ENCODE results near the gene TPD52L1.
"Not testable (repeated sequence)": the region's sequence is repeated elsewhere in the genome, so short reads cannot be mapped to it uniquely, and the experiment has no call there.

TPD52L1 gene

GRCh38 chr6:125144822-125145221, 8.8 kb upstream of the TPD52L1 start:
- no peak for DNase-seq

- no peak for DNase-seq
Measured at GRCh38 chr6:125149256-125150144, 4.1 kb upstream of the TPD52L1 start.

- DNase-seq, result no peak
Measured at GRCh38 chr6:125151700-125152099, 1.9 kb upstream of the TPD52L1 start.

DNA sequence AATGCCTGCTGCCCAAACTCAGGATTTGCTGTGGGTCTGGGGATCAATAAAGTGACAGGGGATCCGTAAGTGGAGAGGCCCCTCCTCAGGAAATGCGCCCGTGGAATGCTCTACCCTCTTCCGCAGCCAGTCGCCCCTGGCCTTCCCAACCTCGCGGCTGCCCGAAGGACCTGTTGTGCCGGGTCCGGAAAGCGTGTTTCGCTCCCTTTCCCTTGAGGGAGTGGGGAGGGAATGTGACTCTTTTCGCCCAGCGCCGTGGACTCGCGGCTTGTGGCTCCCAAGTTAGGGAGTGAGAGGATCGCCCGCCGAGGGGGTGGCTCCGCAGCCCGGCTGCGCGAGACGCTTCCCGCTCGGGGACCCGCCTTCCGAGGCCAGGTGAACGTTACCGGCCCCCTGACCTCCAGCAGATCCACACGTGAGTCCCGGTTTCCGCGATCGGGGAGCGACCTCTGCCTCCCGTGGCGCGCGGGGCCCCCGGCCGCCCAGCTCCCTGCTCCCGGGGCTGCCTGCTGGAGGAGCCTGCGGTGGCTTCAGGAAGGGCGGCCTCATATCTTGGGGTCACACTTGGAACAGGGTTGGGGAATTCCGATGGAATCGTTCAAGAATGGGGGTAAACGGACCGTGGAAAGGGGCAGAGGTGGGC, 666 bp downstream of the TPD52L1 start:
- DNase-seq, result no peak

- DNase-seq, result peak in 1 of 2 experiments; percentile 1
Measured at GRCh38 chr6:125154761-125155135, 1.2 kb downstream of the TPD52L1 start.

DNA sequence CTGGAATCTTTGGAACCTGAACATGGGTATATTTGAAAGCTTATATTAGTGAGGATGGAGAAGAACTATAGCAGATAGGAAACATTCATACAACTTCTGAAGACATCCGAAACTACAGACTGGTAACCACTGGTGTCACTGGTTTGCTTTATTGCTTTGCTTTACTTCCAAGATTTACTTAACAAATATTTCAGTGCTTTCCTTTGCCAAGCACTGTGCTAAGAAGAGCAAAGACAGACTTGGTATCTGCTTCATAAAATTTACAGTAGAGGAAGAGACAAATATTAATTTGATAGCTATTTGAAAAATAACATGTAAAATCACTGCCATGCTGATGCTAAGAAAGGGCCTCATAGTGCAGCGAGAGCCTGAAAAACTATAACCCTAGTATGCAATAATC, 1.8 kb downstream of the TPD52L1 start:
- no peak for DNase-seq

- DNase-seq, result no peak
Measured at GRCh38 chr6:125156496-125156895, 2.9 kb downstream of the TPD52L1 start.

DNA sequence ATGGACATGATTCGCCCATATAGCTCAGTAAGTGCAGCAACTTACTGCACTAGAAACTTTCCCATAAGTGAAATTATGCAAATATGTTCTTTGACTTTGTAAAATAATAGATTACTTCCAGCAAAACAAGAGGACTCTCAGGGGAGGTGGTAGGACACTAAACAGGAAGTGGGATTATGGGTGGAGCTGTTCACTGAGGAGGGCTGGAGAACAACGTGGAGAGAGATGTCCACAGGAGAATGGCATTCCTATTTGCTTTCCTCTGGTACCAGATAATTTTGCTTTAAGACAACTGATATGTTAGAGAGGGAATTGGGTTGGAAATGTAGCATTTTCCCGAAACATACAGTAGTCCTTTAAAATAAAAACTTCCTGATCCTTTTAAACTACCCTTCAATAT, 3.7 kb downstream of the TPD52L1 start:
- DNase-seq, result no peak

DNA sequence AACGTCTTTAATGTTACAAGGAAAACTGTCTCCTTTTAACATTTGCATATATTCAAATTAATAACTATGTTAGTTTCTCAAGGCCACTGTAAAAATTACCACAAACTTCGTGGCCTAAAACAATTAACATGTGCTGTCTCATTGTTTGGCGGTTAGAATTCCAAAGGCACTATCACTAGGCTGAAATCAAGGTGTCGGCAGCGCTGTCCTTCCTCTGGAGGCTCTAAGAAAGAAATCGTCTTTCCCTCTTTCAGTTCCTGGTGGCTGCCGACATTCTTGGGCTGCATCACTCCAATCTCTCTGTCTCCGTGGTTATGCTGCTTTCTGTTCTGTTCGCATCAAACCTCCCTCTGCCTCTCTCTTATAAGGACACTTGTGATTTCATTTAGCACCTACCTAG, 4.2 kb downstream of the TPD52L1 start:
- DNase-seq, result no peak

- not testable (repeated sequence) for DNase-seq
Measured at GRCh38 chr6:125163339-125163738, 9.8 kb downstream of the TPD52L1 start.

DNA sequence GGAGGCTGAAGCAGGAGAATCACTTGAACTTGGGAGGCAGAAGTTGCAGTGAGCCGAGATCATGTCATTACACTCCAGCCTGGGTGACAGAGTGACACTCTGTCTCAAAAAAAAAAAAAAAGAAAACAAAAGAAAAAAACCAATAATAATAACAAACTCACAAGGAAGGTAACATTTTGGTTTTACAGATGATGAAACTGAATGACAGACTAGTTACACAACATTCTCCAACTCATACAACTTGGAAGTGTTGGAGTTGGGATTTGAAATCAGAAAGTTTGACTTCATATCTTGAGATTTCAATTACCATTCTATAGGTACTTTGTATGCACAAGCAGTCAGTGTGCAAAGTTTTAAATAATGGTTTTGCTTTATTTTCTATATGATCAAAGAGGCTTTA, 10.2 kb downstream of the TPD52L1 start:
- DNase-seq, result no peak

- no peak for DNase-seq
Measured at GRCh38 chr6:125164696-125165095, 11.1 kb downstream of the TPD52L1 start.

- DNase-seq, result no peak
Measured at GRCh38 chr6:125165256-125165655, 11.7 kb downstream of the TPD52L1 start.

- no peak for DNase-seq
Measured at GRCh38 chr6:125165776-125166175, 12.2 kb downstream of the TPD52L1 start.

DNA sequence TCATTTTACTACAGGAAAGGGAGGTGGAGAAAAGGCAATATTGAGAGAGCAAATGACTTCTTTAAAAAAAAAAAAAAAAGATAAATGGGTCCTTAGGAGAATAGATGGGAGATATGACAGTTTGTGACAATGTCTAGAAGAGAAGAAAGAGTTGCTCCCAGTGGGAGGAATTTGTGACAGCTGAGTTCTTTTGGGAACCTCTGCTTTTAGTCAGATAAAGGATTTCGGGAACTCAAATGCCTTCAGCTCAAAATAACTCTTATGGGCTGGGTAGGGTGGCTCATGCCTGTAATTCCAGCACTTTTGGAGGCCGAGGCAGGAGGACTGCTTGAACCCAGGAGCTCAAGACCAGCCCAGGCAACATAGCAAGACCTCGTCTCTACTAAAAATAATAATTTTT, 13.1 kb downstream of the TPD52L1 start:
- no peak for DNase-seq

DNA sequence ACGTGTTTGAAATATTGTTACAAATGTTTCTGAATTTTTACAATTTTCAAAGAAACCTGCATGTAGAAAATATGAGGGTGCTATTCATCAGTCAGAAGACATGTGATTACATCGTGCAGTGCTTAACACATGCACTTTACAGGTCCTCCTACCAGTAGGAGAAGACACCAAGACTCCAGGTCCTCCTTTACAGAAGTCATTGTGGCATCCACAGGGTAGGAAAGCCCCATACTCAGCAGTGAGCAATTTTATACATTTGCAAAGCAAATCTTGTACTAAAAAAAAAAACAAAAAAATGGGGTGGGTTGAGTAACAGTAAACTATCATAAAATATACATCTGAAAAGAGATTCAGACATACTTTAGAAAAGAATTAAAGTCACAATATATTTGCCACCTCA, 14.0 kb downstream of the TPD52L1 start:
- no peak for DNase-seq

DNA sequence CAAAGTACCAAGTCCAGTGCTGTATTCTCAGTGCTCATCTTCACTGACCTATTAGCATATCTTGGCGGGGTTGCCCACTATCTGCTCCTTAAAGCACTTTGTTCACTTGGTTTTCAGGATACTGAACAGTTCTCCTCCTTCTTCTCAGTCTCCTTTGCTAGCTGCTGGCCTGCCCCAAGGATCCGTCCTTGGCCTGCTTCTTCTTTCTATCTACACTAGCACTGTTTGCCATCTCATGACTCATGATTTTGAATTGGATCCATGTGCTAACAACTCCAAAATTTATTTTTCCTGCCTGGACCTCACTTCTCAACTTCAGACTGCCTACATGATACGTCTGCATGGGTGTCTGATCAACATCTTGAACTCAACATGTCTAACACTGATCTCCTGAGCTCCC, 15.5 kb downstream of the TPD52L1 start:
- DNase-seq, result peak in 1 of 2 experiments; percentile 8

DNA sequence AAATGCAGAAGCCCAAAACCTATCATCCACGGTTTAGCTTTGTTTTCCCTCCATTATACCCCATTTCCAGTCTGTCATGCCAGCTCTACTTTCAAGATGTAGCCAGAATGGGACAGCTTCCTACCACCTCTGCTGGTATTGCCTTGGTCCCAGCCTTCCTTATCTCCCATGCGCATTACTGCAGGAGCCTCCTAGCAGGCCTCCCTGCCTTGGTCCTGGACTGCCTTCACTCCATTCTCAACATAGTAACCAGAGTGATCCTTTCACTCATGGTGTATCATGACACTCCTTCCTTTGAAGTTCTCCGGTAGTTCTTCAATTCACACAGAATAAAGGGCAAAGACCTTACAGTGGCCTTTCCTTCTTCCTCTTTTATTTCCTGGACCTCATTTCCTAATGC, 15.9 kb downstream of the TPD52L1 start:
- DNase-seq, result no peak

- DNase-seq, result peak in 1 of 2 experiments; percentile 18
Measured at GRCh38 chr6:125170376-125170775, 16.8 kb downstream of the TPD52L1 start.

GRCh38 chr6:125173341-125174095, 19.9 kb downstream of the TPD52L1 start:
- DNase-seq, result no peak

- no peak for DNase-seq
Measured at GRCh38 chr6:125174626-125175025, 21.1 kb downstream of the TPD52L1 start.

- DNase-seq, result no peak
Measured at GRCh38 chr6:125175466-125176048, 22.0 kb downstream of the TPD52L1 start.

Measured in NCI-H446 (cell line).